ENCODE measurements around the gene MITF.

MITF gene

GRCh38 chr3:69785769-69786320, 46.6 kb downstream of the MITF start:
- no peak overlapping the region for H3K9ac ChIP-seq
- peaks cover 13% of the 10 kb centered on the region for H3K4me1 ChIP-seq
- no peaks in the 10 kb centered on the region for H3K9me3 ChIP-seq (ENCODE audit: control insufficient read depth, low read length)
- H3K4me3 ChIP-seq (ENCODE audit: low read depth, low read length), result no peak overlapping the region
- H3K4me2 ChIP-seq (ENCODE audit: low read length), result no peak overlapping the region
- no peaks in the 10 kb centered on the region for H3K27me3 ChIP-seq (ENCODE audit: control insufficient read depth, insufficient read depth, low read length)
- peaks cover 7% of the 10 kb centered on the region for H3K79me2 ChIP-seq
- H2AFZ ChIP-seq, result no peak overlapping the region
- TF ChIP-seq CTCF (IDR thresholded peaks at IDR 0.05), result no peak
- H3K36me3 ChIP-seq (ENCODE audit: control insufficient read depth, insufficient read depth, low read length), result no peaks in the 10 kb centered on the region
- no peak overlapping the region for H3K27ac ChIP-seq

- no peaks in the 10 kb centered on the region for H3K27me3 ChIP-seq (ENCODE audit: control insufficient read depth, insufficient read depth, low read length)
- no peak overlapping the region for H3K27ac ChIP-seq
- peaks cover 16% of the 10 kb centered on the region for H3K4me1 ChIP-seq
These were observed 47.6 kb downstream of the MITF start for GRCh38 chr3:69786854-69787253.

GRCh38 chr3:69787436-69788168, 48.3 kb downstream of the MITF start:
- Histone ChIP-seq H3K4me3 (ENCODE audit: low read depth, low read length) (no peak overlapping the region), H3K36me3 (ENCODE audit: control insufficient read depth, insufficient read depth, low read length) (no peaks in the 10 kb centered on the region), H3K4me1 (peaks cover 18% of the 10 kb centered on the region), H3K9ac (no peak overlapping the region), H2AFZ (no peak overlapping the region), H3K27me3 (ENCODE audit: control insufficient read depth, insufficient read depth, low read length) (no peaks in the 10 kb centered on the region), H3K27ac (no peak overlapping the region), H3K9me3 (ENCODE audit: control insufficient read depth, low read length) (no peaks in the 10 kb centered on the region), H3K79me2 (peaks cover 7% of the 10 kb centered on the region), H3K4me2 (ENCODE audit: low read length) (no peak overlapping the region)
- no peak for TF ChIP-seq CTCF (IDR thresholded peaks at IDR 0.05)

More at GRCh38 chr3:69786854-69787253, 47.6 kb downstream of the MITF start:
- Histone ChIP-seq H2AFZ (no peak overlapping the region), H3K79me2 (peaks cover 7% of the 10 kb centered on the region), H3K9ac (no peak overlapping the region), H3K36me3 (ENCODE audit: control insufficient read depth, insufficient read depth, low read length) (no peaks in the 10 kb centered on the region), H3K4me2 (ENCODE audit: low read length) (no peak overlapping the region), H3K9me3 (ENCODE audit: control insufficient read depth, low read length) (no peaks in the 10 kb centered on the region), H3K4me3 (ENCODE audit: low read depth, low read length) (no peak overlapping the region)
- no peak for TF ChIP-seq CTCF (IDR thresholded peaks at IDR 0.05)

GRCh38 chr3:69791106-69791505, 51.8 kb downstream of the MITF start:
- TF ChIP-seq CTCF (IDR thresholded peaks at IDR 0.05), result no peak
- H3K79me2 ChIP-seq, result peaks cover 3% of the 10 kb centered on the region
- no peaks in the 10 kb centered on the region for H3K27me3 ChIP-seq (ENCODE audit: control insufficient read depth, insufficient read depth, low read length)
- H3K4me2 ChIP-seq (ENCODE audit: low read length), result no peak overlapping the region
- peaks cover 4% of the 10 kb centered on the region for H3K4me1 ChIP-seq
- H3K4me3 ChIP-seq (ENCODE audit: low read depth, low read length), result no peak overlapping the region
- no peak overlapping the region for H3K27ac ChIP-seq
- no peaks in the 10 kb centered on the region for H3K36me3 ChIP-seq (ENCODE audit: control insufficient read depth, insufficient read depth, low read length)
- no peak overlapping the region for H2AFZ ChIP-seq
- H3K9me3 ChIP-seq (ENCODE audit: control insufficient read depth, low read length), result no peaks in the 10 kb centered on the region
- no peak overlapping the region for H3K9ac ChIP-seq

Data from parathyroid adenoma (tissue), 2 donors.